ENCODE results near the gene MALRD1. TPM values are rescaled to one million over a fixed set of nuclear protein-coding genes. Genes with fewer than 3 reads are reported as not detected.

Gene MALRD1
- total RNA-seq, 1 donor from 2014 or later: 0.11 TPM

DNA sequence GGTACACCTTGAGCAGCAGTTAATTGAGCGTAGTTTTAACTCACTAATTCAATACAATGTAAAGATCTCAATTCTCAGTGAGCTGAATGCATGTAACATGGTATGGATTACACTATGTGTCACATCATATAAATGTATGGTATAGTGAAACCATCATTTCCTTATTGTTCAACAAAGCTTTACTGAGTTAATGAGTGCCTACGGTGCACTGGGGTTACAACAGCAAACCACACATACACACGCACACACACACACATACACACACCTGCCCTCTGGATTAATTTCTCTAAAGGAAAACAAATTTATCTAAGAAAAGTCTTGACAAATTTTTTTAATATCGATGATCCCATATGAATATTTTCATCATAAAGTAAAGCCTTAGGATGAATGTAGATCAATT lies 369.1 kb downstream of the MALRD1 start:
- Mint-ChIP-seq H3K4me3 (no peak overlapping the region), H3K9me3 (no peaks in the 10 kb centered on the region)

DNA sequence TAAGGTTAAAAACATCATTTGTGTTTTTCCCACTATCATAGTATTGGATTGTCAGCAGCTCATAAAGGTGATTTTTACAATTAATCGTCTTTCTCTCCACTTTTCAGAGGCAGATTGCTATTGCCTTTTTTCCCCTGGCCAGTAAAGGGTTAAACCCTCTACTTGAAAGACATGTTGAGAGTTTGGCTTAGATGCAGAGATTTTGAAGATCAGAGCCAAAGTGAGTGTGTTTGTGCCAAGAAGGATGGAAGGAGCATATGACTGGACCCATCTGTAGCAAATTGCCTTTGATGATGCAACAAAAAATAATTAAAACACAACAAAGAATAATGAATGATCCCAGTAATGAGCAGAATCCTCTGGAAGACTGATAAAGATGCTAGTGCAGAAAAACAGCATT lies 373.1 kb downstream of the MALRD1 start:
- no peaks in the 10 kb centered on the region for H3K9me3 ChIP-seq (ENCODE audit: low read depth)

More for the DNA sequence above, 369.1 kb downstream of the MALRD1 start:
- Mint-ChIP-seq H3K36me3 (no peaks in the 10 kb centered on the region), H3K4me1 (peaks cover 8% of the 10 kb centered on the region), H3K27me3 (ENCODE audit: insufficient read depth, low read depth) (no peaks in the 10 kb centered on the region), H3K27ac (no peak overlapping the region)
- no peaks in the 10 kb centered on the region for H3K9me3 ChIP-seq (ENCODE audit: low read depth)
- no peak overlapping the region for H3K4me2 ChIP-seq
- H3K36me3 ChIP-seq: no peaks in the 10 kb centered on the region
- no peaks in the 10 kb centered on the region for H3K27me3 ChIP-seq
- no peak overlapping the region for H3K9ac ChIP-seq
- H3F3A ChIP-seq (ENCODE audit: low read depth): no peaks in the 10 kb centered on the region
- H3K27ac ChIP-seq: no peak overlapping the region
- TF ChIP-seq, protein P1, sequence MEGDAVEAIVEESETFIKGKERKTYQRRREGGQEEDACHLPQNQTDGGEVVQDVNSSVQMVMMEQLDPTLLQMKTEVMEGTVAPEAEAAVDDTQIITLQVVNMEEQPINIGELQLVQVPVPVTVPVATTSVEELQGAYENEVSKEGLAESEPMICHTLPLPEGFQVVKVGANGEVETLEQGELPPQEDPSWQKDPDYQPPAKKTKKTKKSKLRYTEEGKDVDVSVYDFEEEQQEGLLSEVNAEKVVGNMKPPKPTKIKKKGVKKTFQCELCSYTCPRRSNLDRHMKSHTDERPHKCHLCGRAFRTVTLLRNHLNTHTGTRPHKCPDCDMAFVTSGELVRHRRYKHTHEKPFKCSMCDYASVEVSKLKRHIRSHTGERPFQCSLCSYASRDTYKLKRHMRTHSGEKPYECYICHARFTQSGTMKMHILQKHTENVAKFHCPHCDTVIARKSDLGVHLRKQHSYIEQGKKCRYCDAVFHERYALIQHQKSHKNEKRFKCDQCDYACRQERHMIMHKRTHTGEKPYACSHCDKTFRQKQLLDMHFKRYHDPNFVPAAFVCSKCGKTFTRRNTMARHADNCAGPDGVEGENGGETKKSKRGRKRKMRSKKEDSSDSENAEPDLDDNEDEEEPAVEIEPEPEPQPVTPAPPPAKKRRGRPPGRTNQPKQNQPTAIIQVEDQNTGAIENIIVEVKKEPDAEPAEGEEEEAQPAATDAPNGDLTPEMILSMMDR (IDR thresholded peaks at IDR 0.05): no peak
- no peak for TF ChIP-seq EZH2phosphoT487 (IDR thresholded peaks at IDR 0.05)
- no peak for TF ChIP-seq EZH2 (IDR thresholded peaks at IDR 0.05)
- H2AFZ ChIP-seq (replicated peaks): no peak overlapping the region
- H4K20me1 ChIP-seq (ENCODE audit: low read depth): no peaks in the 10 kb centered on the region
- H3K4me3 ChIP-seq: no peak overlapping the region
- no peaks in the 10 kb centered on the region for H3K79me2 ChIP-seq (ENCODE audit: low read depth)
- no peaks in the 10 kb centered on the region for H3K4me1 ChIP-seq
- DNase-seq (ENCODE audit: low spot score): no peak

DNA sequence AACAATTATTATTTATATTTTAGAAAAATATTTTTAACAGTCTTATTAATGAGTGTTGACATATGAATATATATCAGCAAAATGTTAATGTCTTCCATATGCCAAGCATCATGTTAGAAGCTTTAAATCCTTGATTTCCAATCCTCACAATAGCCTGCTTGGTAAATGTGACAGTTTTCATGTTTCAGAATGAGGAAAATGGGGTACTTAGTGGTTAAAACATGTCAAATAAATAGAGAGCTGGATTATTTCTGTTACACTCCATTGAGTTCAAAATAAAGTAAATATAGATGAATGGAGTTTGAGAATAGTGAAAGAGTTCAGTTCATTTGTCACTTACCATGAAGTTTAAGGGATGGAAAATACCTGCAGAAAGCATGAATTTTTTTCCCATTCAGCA lies 377.4 kb downstream of the MALRD1 start:
- no peaks in the 10 kb centered on the region for H3K9me3 Mint-ChIP-seq
- no peak overlapping the region for H3K27ac Mint-ChIP-seq

More for the DNA sequence above, 373.1 kb downstream of the MALRD1 start:
- Histone ChIP-seq H4K20me1 (ENCODE audit: low read depth) (no peaks in the 10 kb centered on the region), H3K4me1 (no peaks in the 10 kb centered on the region), H3K4me3 (no peak overlapping the region), H3K4me2 (no peak overlapping the region), H3K36me3 (no peaks in the 10 kb centered on the region), H2AFZ (replicated peaks) (no peak overlapping the region), H3K27me3 (no peaks in the 10 kb centered on the region), H3K79me2 (ENCODE audit: low read depth) (no peaks in the 10 kb centered on the region), H3K9ac (no peak overlapping the region), H3K27ac (no peak overlapping the region), H3F3A (ENCODE audit: low read depth) (no peaks in the 10 kb centered on the region)
- Mint-ChIP-seq H3K4me3 (no peak overlapping the region), H3K4me1 (peaks cover 15% of the 10 kb centered on the region), H3K36me3 (no peaks in the 10 kb centered on the region), H3K27me3 (ENCODE audit: insufficient read depth, low read depth) (no peaks in the 10 kb centered on the region), H3K9me3 (no peaks in the 10 kb centered on the region), H3K27ac (no peak overlapping the region)
- no peak for DNase-seq (ENCODE audit: low spot score)
- TF ChIP-seq, protein P1 (IDR thresholded peaks at IDR 0.05): no peak
- TF ChIP-seq EZH2phosphoT487 (IDR thresholded peaks at IDR 0.05): no peak
- no peak for TF ChIP-seq EZH2 (IDR thresholded peaks at IDR 0.05)

More for the DNA sequence above, 377.4 kb downstream of the MALRD1 start:
- Histone ChIP-seq H3K4me3 (no peak overlapping the region), H3F3A (ENCODE audit: low read depth) (no peaks in the 10 kb centered on the region), H3K9me3 (ENCODE audit: low read depth) (no peaks in the 10 kb centered on the region), H3K27me3 (no peaks in the 10 kb centered on the region), H3K79me2 (ENCODE audit: low read depth) (no peaks in the 10 kb centered on the region), H3K4me1 (no peaks in the 10 kb centered on the region), H3K4me2 (no peak overlapping the region), H4K20me1 (ENCODE audit: low read depth) (no peaks in the 10 kb centered on the region), H3K27ac (no peak overlapping the region), H3K36me3 (no peaks in the 10 kb centered on the region), H2AFZ (replicated peaks) (no peak overlapping the region), H3K9ac (no peak overlapping the region)
- H3K4me3 Mint-ChIP-seq: no peak overlapping the region
- peaks cover 12% of the 10 kb centered on the region for H3K4me1 Mint-ChIP-seq
- no peaks in the 10 kb centered on the region for H3K27me3 Mint-ChIP-seq (ENCODE audit: insufficient read depth, low read depth)
- H3K36me3 Mint-ChIP-seq: no peaks in the 10 kb centered on the region
- TF ChIP-seq, protein P1 (IDR thresholded peaks at IDR 0.05): no peak
- TF ChIP-seq EZH2phosphoT487 (IDR thresholded peaks at IDR 0.05) (no peak), EZH2 (IDR thresholded peaks at IDR 0.05) (no peak)
- DNase-seq (ENCODE audit: low spot score): no peak

Data from neural progenitor cell (in vitro differentiated cells).